ENCODE results near the gene CHST4.

CHST4 gene

GRCh38 chr16:71514476-71514875, 11.8 kb upstream of the CHST4 start:
- in situ Hi-C loops (cut with HindIII; ENCODE audit: low sequenced_read_pairs), result no loop called here
- DNase-seq (ENCODE audit: low read depth, low spot score), result no peak
- TF ChIP-seq CTCF (IDR thresholded peaks at IDR 0.05; ENCODE audit: low read depth, low read length), result no peak
- no peak overlapping the region for H3K4me3 ChIP-seq (ENCODE audit: low read depth, low read length)

- no peak for DNase-seq (ENCODE audit: low read depth, low spot score)
- no peak overlapping the region for H3K4me3 ChIP-seq (ENCODE audit: low read depth, low read length)
- in situ Hi-C loops (cut with HindIII; ENCODE audit: low sequenced_read_pairs), result no loop called here
- TF ChIP-seq CTCF (IDR thresholded peaks at IDR 0.05; ENCODE audit: low read depth, low read length), result no peak
These were observed 11.2 kb upstream of the CHST4 start for GRCh38 chr16:71515026-71515425.

- no peak for DNase-seq (ENCODE audit: low read depth, low spot score)
- in situ Hi-C loops (cut with HindIII; ENCODE audit: low sequenced_read_pairs), result no loop called here
- H3K4me3 ChIP-seq (ENCODE audit: low read depth, low read length), result no peak overlapping the region
- no peak for TF ChIP-seq CTCF (IDR thresholded peaks at IDR 0.05; ENCODE audit: low read depth, low read length)
These were observed 5.7 kb upstream of the CHST4 start for GRCh38 chr16:71520550-71520949.

GRCh38 chr16:71524566-71525553, 1.4 kb upstream of the CHST4 start:
- in situ Hi-C loops (cut with HindIII; ENCODE audit: low sequenced_read_pairs), result no loop called here
- TF ChIP-seq CTCF (IDR thresholded peaks at IDR 0.05; ENCODE audit: low read depth, low read length), result no peak
- DNase-seq (ENCODE audit: low read depth, low spot score), result no peak
- H3K4me3 ChIP-seq (ENCODE audit: low read depth, low read length), result no peak overlapping the region

GRCh38 chr16:71528257-71528656, 2.0 kb downstream of the CHST4 start:
- no peak for TF ChIP-seq CTCF (IDR thresholded peaks at IDR 0.05; ENCODE audit: low read depth, low read length)
- in situ Hi-C loops (cut with HindIII; ENCODE audit: low sequenced_read_pairs), result no loop called here
- H3K4me3 ChIP-seq (ENCODE audit: low read depth, low read length), result no peak overlapping the region
- no peak for DNase-seq (ENCODE audit: low read depth, low spot score)

GRCh38 chr16:71528863-71529262, 2.6 kb downstream of the CHST4 start:
- H3K4me3 ChIP-seq (ENCODE audit: low read depth, low read length), result no peak overlapping the region
- TF ChIP-seq CTCF (IDR thresholded peaks at IDR 0.05; ENCODE audit: low read depth, low read length), result no peak
- DNase-seq (ENCODE audit: low read depth, low spot score), result no peak
- in situ Hi-C loops (cut with HindIII; ENCODE audit: low sequenced_read_pairs), result no loop called here

Data from astrocyte of the spinal cord (primary cell).